Measurements from ENCODE around the gene SYNPO2.
"Not testable (repeated sequence)": the region's sequence is repeated elsewhere in the genome, so short reads cannot be mapped to it uniquely, and the experiment has no call there.

SYNPO2 gene

DNA sequence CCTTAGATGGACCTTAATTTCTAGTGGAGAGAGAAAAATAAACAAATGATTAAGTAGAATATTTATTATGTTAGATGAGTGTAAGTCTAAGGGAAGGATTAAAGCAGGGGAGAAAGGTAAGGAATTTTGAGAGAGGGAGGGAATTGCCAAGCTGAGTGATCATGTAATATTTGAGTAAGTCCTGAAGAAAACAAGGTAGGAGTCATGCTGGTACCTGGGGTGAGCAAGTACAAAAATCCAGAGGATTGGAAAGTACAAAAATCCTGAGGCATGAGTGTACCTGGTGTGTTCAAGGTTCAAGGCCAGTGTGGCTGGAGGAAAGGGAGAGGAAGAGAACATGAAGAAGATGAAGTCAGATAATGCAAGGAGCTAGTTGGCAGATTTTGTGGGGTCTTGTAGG, 159.8 kb downstream of the SYNPO2 start:
- TF ChIP-seq, protein P1, sequence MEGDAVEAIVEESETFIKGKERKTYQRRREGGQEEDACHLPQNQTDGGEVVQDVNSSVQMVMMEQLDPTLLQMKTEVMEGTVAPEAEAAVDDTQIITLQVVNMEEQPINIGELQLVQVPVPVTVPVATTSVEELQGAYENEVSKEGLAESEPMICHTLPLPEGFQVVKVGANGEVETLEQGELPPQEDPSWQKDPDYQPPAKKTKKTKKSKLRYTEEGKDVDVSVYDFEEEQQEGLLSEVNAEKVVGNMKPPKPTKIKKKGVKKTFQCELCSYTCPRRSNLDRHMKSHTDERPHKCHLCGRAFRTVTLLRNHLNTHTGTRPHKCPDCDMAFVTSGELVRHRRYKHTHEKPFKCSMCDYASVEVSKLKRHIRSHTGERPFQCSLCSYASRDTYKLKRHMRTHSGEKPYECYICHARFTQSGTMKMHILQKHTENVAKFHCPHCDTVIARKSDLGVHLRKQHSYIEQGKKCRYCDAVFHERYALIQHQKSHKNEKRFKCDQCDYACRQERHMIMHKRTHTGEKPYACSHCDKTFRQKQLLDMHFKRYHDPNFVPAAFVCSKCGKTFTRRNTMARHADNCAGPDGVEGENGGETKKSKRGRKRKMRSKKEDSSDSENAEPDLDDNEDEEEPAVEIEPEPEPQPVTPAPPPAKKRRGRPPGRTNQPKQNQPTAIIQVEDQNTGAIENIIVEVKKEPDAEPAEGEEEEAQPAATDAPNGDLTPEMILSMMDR (IDR thresholded peaks at IDR 0.05; ENCODE audit: low read depth, low read length): no peak

DNA sequence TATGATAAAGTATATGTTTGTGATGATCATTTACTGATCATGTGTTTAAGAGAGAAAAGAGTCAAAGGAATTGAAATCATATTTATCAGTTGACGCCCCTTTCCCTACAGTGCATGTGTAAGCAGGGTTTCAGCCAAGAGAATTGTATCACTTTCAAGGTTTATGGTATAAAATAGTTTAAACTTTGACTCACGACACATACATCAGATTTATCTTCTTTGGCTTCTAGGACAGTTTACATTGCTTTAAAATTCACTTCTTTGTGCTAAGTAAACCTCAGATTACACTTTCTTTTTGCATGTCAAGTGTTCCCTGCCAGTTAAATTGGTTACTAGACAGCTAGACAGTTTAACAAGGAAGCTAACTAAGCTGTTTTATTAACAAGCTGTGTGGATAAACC, 160.7 kb downstream of the SYNPO2 start:
- TF ChIP-seq, protein P1 (IDR thresholded peaks at IDR 0.05; ENCODE audit: low read depth, low read length): no peak

More for the DNA sequence above, 159.8 kb downstream of the SYNPO2 start:
- H3K4me3 ChIP-seq (ENCODE audit: low read depth, low read length): no peak overlapping the region

DNA sequence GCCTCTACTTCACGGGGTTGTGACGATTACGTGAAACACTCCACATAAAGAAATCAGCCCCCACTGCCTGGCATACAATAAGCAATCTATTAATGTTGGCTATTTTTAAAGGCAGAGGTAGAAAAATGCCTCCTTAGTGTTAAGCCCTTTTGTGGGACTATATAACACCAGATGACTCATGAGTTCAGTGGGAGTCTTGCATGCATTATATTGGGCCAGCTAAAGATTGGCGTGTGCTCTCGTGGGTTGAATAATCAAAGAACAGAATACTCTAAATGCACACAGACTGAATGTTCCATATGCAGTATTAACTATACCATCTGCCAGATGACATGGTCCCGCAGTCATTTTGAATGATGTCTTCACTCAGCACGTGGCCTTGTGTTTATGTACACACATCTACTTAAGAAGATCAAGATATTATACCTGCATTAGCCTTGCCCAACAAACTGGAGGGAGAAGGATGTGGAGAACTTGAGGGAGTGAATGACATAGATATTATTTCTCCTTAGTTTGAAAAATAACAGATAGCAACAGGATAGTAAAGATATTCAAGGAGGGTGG, 162.0 kb downstream of the SYNPO2 start:
- TF ChIP-seq, protein P1 (IDR thresholded peaks at IDR 0.05; ENCODE audit: low read depth, low read length): no peak
- H3K4me3 ChIP-seq (ENCODE audit: low read depth, low read length): no peak overlapping the region

More for the DNA sequence above, 160.7 kb downstream of the SYNPO2 start:
- no peak overlapping the region for H3K4me3 ChIP-seq (ENCODE audit: low read depth, low read length)

DNA sequence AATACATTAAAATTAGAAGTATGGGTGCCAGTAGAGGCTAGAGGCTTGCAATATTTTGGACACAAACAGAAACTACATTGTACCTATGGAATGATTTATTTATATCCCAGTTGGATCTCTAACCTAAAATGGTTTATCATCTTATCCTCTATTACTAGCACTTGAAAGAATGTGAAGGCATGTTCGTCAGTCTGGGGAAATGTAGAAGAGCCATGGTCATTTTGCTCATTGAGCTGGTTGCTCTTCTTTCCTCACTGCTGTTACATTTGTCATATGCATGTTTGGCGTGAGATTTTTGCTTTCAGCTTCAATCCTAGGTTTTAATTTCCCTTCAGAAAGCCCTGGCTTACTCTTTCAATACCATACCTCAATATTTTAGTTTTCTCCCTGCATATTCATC, 164.6 kb downstream of the SYNPO2 start:
- TF ChIP-seq, protein P1 (IDR thresholded peaks at IDR 0.05; ENCODE audit: low read depth, low read length): no peak
- no peak overlapping the region for H3K4me3 ChIP-seq (ENCODE audit: low read depth, low read length)

DNA sequence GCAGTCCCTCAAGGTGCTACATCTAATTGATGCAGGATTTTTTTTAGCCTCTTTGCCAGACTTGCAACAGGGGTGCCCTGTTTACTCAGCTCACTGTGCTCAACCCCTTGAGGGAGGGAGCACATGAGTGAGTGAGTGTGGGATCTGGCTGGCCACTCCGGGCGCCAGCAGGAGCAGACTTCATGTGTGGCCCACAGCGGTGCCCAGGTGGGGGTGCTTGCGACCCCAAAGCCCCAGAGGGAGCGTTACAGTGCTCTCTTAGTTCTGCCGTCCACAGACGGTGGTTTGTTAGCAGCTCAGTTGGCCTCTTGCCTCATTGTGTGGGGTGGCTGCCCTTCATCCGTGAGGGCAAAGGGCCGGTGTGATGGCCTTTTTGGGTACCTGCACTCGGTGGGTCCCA, 165.3 kb downstream of the SYNPO2 start:
- TF ChIP-seq, protein P1 (IDR thresholded peaks at IDR 0.05; ENCODE audit: low read depth, low read length): no peak
- H3K4me3 ChIP-seq (ENCODE audit: low read depth, low read length): no peak overlapping the region

DNA sequence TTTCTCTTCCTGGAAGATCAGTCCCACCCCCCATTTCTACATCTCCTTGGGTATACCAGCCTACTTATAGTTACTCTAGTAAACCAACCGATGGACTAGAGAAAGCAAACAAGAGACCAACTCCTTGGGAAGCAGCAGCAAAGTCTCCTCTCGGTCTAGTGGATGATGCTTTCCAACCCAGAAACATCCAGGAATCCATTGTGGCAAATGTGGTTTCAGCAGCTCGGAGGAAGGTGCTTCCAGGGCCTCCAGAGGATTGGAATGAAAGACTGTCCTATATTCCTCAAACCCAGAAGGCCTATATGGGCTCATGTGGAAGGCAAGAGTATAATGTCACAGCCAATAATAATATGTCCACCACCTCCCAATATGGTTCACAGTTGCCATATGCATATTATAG, 168.8 kb downstream of the SYNPO2 start:
- H3K4me3 ChIP-seq (ENCODE audit: low read depth, low read length): no peak overlapping the region
- TF ChIP-seq, protein P1 (IDR thresholded peaks at IDR 0.05; ENCODE audit: low read depth, low read length): no peak

DNA sequence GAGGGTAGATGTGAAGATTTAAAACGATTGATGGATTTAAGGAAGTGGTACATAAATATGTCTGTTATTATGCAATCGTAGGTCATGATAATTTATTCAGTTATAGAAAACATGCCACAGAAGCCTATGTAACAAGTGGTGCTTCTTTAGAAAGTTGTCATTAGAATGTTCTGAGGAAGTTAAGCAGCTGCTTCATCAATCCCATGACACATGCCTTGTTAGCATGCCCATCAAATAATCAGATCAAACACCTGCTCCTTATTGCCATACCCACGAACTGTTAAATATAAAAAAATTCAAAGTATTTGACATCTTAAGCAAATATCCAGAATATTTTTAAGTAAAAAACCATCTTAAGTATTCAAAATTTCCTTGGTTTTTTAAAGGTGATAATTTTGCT, 170.6 kb downstream of the SYNPO2 start:
- TF ChIP-seq, protein P1 (IDR thresholded peaks at IDR 0.05; ENCODE audit: low read depth, low read length): no peak
- H3K4me3 ChIP-seq (ENCODE audit: low read depth, low read length): no peak overlapping the region

DNA sequence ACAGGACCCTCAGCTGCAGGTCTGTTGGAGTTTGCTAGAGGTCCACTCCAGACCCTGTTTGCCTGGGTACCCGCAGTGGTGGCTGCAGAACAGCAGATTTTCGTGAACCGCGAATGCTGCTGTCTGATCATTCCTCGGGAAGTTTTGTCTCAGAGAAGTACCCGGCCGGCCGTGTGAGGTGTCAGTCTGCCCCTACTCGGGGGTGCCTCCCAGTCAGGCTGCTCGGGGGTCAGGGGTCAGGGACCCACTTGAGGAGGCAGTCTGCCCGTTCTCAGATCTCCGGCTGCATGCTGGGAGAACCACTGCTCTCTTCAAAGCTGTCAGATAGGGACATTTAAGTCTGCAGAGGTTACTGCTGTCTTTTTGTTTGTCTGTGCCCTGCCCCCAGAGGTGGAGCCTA, 178.5 kb downstream of the SYNPO2 start:
- not testable (repeated sequence) for H3K4me3 ChIP-seq (ENCODE audit: low read depth, low read length)

DNA sequence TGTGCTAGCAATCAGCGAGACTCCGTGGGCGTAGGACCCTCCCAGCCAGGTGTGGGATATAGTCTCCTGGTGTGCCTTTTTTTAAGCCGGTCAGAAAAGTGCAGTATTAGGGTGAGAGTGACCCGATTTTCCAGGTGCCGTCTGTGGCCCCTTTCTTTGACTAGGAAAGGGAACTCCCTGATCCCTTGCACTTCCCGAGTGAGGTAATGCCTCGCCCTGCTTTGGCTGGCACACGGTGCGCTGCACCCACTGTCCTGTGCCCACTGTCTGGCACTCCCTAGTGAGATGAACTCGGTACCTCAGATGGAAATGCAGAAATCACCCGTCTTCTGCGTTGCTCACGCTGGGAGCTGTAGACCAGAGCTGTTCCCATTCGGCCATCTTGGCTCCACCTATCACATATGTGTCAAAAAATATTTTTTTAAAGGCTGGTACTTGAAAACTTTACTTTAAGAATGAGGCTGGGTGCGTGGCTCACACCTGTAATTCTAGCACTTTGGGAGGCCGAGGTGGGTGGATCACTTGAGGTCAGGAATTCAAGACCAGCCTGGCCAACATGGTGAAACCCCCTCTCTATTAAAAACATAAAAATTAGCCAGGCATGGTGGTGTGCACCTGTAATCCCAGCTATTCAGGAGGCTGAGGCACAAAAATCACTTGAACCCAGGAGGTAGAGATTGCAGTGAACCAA, 179.2 kb downstream of the SYNPO2 start:
- not testable (repeated sequence) for H3K4me3 ChIP-seq (ENCODE audit: low read depth, low read length)
